Activated T-cell treated with anti-CD3 and anti-CD28 coated beads for 1 hour (primary cell): ENCODE measurements around the gene CSTF1.
"Not testable (repeated sequence)": the region's sequence is repeated elsewhere in the genome, so short reads cannot be mapped to it uniquely, and the experiment has no call there.

Experiments used
- DNase-seq: peaks from one replicate; pipeline ENCODE4 v3.0.0-alpha.2; 2020; ENCODE audit warnings: low read depth

CSTF1 gene

GRCh38 chr20:56409521-56409920 is 17.1 kb downstream of the CSTF1 start:
- no peak for DNase-seq

- DNase-seq: no peak
These were observed 17.5 kb downstream of the CSTF1 start for GRCh38 chr20:56409956-56410355.

GRCh38 chr20:56411287-56411686 is 18.8 kb downstream of the CSTF1 start:
- DNase-seq: not testable (repeated sequence)

- DNase-seq: no peak
These were observed 19.5 kb downstream of the CSTF1 start, which contains the start of gene CASS4 for GRCh38 chr20:56411759-56412472. Gene CASS4, plus strand, starts transcription at chr20:56412260. Its CDS starts 199 bp downstream, at chr20:56412459.

GRCh38 chr20:56412473-56412790 is 20.0 kb downstream of the CSTF1 start:
- DNase-seq: no peak

- DNase-seq: no peak
These were observed 20.5 kb downstream of the CSTF1 start for GRCh38 chr20:56412949-56413348.

GRCh38 chr20:56414842-56415765 is 22.7 kb downstream of the CSTF1 start:
- DNase-seq: no peak

- DNase-seq: no peak
These were observed 25.0 kb downstream of the CSTF1 start for GRCh38 chr20:56417402-56417801.

- no peak for DNase-seq
These were observed 25.5 kb downstream of the CSTF1 start for GRCh38 chr20:56417911-56418310.

- no peak for DNase-seq
These were observed 26.0 kb downstream of the CSTF1 start for GRCh38 chr20:56418385-56418861.

GRCh38 chr20:56420028-56420427 is 27.6 kb downstream of the CSTF1 start:
- no peak for DNase-seq

GRCh38 chr20:56420940-56421688 is 28.7 kb downstream of the CSTF1 start:
- DNase-seq: no peak

GRCh38 chr20:56422076-56422823 is 29.8 kb downstream of the CSTF1 start:
- no peak for DNase-seq

- no peak for DNase-seq
These were observed 30.4 kb downstream of the CSTF1 start for GRCh38 chr20:56422824-56423189.

GRCh38 chr20:56423211-56423610 is 30.8 kb downstream of the CSTF1 start:
- DNase-seq: no peak

GRCh38 chr20:56423886-56424285 is 31.4 kb downstream of the CSTF1 start:
- DNase-seq: no peak

- no peak for DNase-seq
These were observed 32.5 kb downstream of the CSTF1 start for GRCh38 chr20:56424931-56425330.

- no peak for DNase-seq
These were observed 33.6 kb downstream of the CSTF1 start for GRCh38 chr20:56426026-56426425.

- no peak for DNase-seq
These were observed 34.5 kb downstream of the CSTF1 start for GRCh38 chr20:56426926-56427325.

- no peak for DNase-seq
These were observed 35.4 kb downstream of the CSTF1 start for GRCh38 chr20:56427797-56428196.

GRCh38 chr20:56428410-56428809 is 36.0 kb downstream of the CSTF1 start:
- no peak for DNase-seq

GRCh38 chr20:56428881-56429280 is 36.4 kb downstream of the CSTF1 start:
- DNase-seq: no peak
